Measurements from ENCODE around the gene MPZL3. TPM values are rescaled to one million over a fixed set of nuclear protein-coding genes. Genes with fewer than 3 reads are reported as not detected.
A peak's percentile ranks its signal among the peaks of the same experiment; 100 is the strongest.

The MPZL3 gene
- polyA plus RNA-seq, 4 donors = 5.4 to 6.3 (median 6.0) TPM

GRCh38 chr11:118214210-118214914 is 37.8 kb downstream of the MPZL3 start:
- DNase-seq (ENCODE audit: low read depth in 4 of 4, low spot score in 3 of 4) = no peak

DNA sequence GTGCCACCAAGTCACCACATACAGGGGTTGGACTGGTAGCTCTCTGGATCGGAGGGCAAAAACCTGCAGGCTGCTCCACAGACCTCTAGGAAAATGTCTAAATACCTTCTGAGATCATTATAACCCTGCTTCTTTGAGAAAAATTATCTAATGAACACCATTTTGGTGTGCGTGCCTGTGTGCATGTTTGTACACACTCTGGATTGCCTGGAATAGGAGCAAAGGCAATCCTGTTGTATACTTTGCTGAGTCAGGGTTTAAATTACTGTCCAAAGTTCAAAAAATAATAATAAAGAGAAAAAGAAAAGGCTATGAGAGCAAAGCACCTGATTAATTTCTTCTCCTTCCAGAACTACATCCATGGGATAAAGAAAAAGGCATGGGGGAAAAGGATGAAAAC is 38.4 kb downstream of the MPZL3 start:
- no peak for DNase-seq (ENCODE audit: low read depth in 4 of 4, low spot score in 3 of 4)

DNA sequence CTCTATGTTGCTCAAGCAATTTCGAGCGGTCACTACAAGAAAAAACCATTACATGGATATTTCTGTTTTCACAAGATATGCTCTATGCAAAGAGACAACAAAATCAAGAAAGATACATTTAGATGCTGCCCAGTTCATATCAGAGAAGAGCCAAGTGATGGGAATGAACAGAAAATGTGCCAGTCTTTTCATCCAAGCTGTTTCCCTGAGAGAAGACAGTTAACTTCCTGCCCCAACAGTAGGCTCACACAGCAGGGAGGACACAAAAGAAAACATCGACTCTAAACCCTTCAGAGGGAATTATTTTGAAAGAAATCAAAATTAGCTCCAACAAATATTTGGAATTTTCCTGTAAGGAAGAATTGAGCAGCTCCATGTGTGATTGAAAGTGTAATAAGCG is 39.0 kb downstream of the MPZL3 start:
- no peak for DNase-seq (ENCODE audit: low read depth in 4 of 4, low spot score in 3 of 4)

DNA sequence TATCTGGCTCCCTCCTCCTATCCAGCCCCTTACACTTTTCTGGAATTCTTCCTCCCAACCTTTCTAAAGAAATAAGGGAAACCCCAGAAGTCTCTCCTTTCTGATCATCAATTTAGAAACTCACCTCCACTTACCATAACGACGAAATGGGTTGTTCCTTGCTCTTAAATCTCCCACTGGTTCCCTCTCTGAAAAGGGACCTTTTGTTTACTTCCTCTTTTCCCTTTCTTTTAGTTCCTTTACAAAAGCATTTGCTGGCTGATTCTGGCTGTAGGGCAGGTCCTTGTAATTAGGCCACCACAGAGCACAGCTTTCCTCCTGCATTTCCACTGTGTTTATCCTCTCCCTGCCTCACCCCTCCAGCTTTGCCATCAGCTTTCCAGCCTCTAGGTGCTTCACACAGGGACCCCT is 39.4 kb downstream of the MPZL3 start:
- no peak for DNase-seq (ENCODE audit: low read depth in 4 of 4, low spot score in 3 of 4)

DNA sequence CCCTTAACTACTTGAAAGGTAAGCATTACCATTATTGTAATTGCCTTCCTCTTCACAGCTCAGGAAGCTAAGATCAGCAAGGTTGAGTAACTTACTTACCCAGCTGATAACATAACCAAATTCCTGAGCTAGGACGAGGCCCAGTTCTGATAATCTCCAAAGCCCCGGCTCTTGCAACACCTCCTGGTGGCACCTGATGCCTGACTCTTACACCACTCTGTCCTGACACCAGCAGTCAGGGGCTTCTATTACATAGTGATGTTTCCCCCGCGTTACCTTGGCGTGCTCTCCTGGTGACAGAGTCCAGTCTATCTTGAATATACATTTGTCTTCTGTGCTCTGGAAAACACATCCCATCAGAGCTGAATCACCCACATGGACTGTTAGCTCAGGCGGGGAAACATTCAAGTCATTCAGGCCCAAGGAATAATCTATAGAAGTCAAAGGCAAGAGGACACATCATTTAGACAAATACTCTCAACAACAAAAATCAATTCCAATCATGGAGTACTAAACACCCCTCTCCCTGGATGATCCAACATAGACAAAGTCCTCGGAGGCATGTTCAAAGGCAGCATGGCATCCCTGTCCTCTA is 39.9 kb downstream of the MPZL3 start:
- DNase-seq (ENCODE audit: low read depth in 4 of 4, low spot score in 3 of 4) = no peak

- no peak for DNase-seq (ENCODE audit: low read depth in 4 of 4, low spot score in 3 of 4)
Observed at GRCh38 chr11:118211006-118211405, 41.2 kb downstream of the MPZL3 start.

GRCh38 chr11:118210323-118210722 is 41.8 kb downstream of the MPZL3 start:
- DNase-seq (ENCODE audit: low read depth in 4 of 4, low spot score in 3 of 4) = no peak

GRCh38 chr11:118209033-118209432 is 43.1 kb downstream of the MPZL3 start:
- DNase-seq (ENCODE audit: low read depth in 4 of 4, low spot score in 3 of 4) = no peak

DNA sequence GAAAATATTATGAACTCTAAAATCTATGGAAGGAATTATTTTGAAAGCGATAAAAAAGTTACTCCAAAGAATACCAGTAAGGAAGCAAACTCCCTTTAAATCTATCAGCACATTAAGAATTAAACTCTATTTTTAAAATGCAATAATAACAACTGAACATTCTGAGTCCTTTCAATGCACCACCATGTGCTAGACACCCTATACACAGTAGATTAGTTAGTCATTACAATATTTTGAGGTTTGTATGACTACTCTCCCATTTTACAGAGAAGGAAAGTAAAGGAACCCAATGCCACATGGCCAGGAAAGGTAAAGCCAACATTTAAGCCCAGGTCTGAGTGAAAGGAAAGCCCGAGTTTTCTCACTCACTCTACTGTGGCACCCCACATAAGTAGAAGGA is 45.1 kb downstream of the MPZL3 start:
- DNase-seq (ENCODE audit: low read depth in 4 of 4, low spot score in 3 of 4) = no peak

DNA sequence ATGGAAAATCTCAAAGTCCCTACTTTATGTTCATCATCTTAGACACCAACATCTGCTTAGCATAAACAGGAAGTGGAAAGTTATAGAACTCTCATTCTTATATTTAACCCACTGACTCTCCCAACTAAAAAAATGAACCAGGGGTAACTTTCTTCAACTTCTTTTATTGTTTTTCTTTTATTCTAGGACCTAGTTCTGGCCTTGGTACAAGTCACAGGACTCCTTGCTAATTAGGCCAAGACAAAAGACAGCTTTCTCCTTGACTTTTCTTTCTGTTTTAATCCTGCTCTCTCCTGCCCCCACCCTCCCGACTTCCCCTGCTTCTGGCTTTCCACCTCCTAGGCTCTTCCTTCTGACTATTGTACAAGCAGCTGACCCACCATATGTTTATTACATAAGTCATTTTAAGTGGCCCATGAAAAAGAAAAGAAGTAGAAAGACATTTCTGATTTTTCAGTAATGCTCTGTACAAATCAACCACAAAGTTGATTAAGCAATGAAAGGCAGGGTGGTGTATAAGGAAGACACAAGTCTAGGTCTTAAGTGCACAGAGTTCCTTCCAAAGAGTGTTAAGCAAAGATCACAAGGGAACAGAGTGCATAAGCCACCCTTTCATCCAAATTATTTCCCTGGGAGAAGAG is 45.7 kb downstream of the MPZL3 start:
- peak in 2 of 4 donors; percentile 6 to 22 for DNase-seq (ENCODE audit: low read depth in 4 of 4, low spot score in 3 of 4)

GRCh38 chr11:118205606-118206378 is 46.4 kb downstream of the MPZL3 start:
- DNase-seq (ENCODE audit: low read depth in 4 of 4, low spot score in 3 of 4) = no peak

GRCh38 chr11:118202599-118203422 is 49.4 kb downstream of the MPZL3 start:
- peak in 1 of 4 donors; percentile 12 for DNase-seq (ENCODE audit: low read depth in 4 of 4, low spot score in 3 of 4)

- DNase-seq (ENCODE audit: low read depth in 4 of 4, low spot score in 3 of 4) = no peak
Observed at GRCh38 chr11:118201966-118202365, 50.2 kb downstream of the MPZL3 start.

DNA sequence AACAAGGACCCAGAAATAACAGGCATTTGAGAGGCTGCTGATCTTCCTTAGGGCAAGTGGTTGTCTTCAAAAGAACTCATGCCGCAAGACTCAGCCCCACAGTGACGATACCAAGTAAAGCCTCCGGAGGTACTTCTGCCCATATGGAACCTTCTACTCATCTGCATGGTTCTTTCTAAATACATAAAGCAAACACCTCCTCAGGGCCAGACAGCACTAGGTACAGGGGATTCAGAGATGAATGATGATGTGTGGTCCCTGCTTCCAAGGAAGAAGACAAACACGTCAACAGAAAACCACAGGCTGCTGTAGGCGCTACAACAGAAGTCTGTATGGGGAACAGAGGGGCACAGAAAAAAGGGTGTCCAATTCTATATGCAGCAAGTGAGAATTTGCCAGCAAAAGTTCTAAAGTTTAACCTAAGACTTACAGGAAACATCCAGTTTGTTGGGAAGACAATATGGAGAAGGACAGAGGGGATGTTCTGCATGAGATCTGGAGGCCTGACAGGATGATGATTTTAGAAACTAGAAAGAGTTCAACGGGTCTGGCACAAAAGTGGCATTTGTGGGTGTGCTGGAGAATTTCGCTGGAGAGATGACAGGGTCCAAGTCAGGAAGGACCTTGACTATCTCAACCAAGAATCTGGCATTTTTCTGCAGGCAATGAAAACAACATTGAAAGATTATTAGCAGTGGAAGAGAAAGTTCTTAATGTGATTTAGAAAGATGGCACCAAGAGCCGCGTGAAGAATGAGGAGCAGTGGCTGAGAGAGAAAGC is 51.1 kb downstream of the MPZL3 start:
- DNase-seq (ENCODE audit: low read depth in 4 of 4, low spot score in 3 of 4) = no peak

DNA sequence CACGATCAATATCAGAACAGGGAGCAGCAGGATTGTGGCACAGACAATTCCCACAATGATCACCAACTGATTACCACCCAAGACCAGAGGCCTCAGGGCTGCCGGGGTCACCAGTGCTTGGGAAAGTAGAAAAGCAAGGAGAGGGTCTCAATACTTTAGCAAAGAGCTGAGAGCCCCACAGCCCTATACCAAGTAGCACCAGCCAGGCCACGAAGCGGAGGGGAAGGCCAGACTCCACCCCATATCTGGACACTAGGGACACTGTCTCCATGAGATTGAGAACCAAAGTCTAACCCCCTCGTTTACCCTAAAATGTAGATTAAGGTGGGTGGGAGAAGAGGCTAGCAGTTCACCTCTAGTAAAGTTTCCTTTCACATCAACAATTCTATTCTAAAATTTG is 51.7 kb downstream of the MPZL3 start:
- DNase-seq (ENCODE audit: low read depth in 4 of 4, low spot score in 3 of 4) = no peak

- DNase-seq (ENCODE audit: low read depth in 4 of 4, low spot score in 3 of 4) = no peak
Observed at GRCh38 chr11:118199135-118199534, 53.0 kb downstream of the MPZL3 start.

- no peak for DNase-seq (ENCODE audit: low read depth in 4 of 4, low spot score in 3 of 4)
Observed at GRCh38 chr11:118198370-118198769, 53.8 kb downstream of the MPZL3 start.

DNA sequence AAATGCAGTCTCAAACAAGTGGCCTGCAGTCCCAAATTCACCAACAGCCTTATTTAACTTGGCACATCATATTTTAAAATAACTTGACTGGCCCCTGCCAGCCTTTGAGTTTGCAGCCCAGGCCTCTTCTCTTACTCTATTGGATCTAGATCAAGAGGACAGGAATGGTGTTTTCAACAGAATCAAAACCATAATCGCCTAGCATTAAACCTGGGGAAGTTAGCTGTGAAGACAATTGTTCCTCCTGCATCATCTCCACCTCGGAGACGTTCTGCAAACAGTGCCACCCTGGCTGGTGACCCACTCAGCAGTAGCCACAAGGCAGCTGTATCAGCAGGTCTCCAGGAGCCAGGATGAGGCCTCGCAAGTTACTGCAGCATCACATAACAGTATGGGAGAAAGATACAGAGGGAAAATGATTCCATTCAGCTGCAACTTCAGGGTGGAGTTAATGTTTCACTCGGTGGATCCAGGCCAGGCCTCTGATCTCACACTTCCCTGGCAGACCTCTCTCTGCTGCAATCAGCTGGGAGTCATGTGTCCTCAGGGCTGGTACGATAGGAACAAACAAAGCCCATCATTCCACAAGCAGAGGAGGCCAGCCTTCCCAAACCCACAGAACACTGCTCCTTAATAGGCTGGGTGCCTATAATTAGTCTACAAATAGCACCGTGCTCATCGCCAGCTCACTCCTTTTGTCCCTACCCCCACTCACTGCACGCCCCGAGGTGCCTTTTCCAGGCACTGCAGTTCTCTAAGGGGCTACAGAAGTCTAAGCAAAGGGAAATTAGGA is 57.1 kb downstream of the MPZL3 start:
- DNase-seq (ENCODE audit: low read depth in 4 of 4, low spot score in 3 of 4) = no peak
